Colonic mucosa (tissue), 4 donors: ENCODE measurements around the gene HSPA12A. TPM values are rescaled to one million over a fixed set of nuclear protein-coding genes. Genes with fewer than 3 reads are reported as not detected.
"Not testable (repeated sequence)": the region's sequence is repeated elsewhere in the genome, so short reads cannot be mapped to it uniquely, and the experiment has no call there.

Experiments used
- DNase-seq: peaks from one replicate; pipeline ENCODE4 v3.0.0-alpha.2; 2020
- H3K27ac ChIP-seq: fragments of 200-600 bp; one replicate; pipeline ENCODE4 v1.8.0; 2021
- H3K27me3 ChIP-seq: fragments of 200-600 bp; one replicate; pipeline ENCODE4 v1.8.0; 2021
- H3K36me3 ChIP-seq: fragments of 200-600 bp; one replicate; pipeline ENCODE4 v1.8.0; 2021
- H3K4me1 ChIP-seq: fragments of 200-600 bp; one replicate; pipeline ENCODE4 v1.8.0; 2021; ENCODE audit warnings: mild to moderate bottlenecking
- H3K4me3 ChIP-seq: fragments of 200-600 bp; one replicate; pipeline ENCODE4 v1.8.0; 2021
- H3K9ac ChIP-seq, 2 donors: one replicate each; pipeline ENCODE4 v1.7.0; 2013; ENCODE audit warnings: control low read depth in 2 of 2, low read depth in 2 of 2, low read length in 2 of 2
- H3K9me3 ChIP-seq: fragments of 200-600 bp; one replicate; pipeline ENCODE4 v1.8.0; 2021
- intact Hi-C: fragments of 100-400 bp; cut with DNase I; formaldehyde crosslinking; loops from one replicate; pipeline ENCODE4 v1.14.1; 2022
- total RNA-seq, 2 donors: library from RNA; stranded (reverse); fragmentation: NEBNext Ultra II Directional in 1 of 2; extraction: Animal tissue kit (Norgen Biotek cat#: 25700) in 1 of 2; gene quantifications; one replicate each; pipeline ENCODE4 v1.2.1, GENCODE V29; 2021
- TF ChIP-seq, protein P1 (sequence below): fragments of 200-600 bp; IDR thresholded peaks from one replicate; pipeline ENCODE4 v1.8.0; 2022; ENCODE audit warnings: antibody characterized with exemption, mild to moderate bottlenecking
- donor health status: healthy.
- donor health status: DM: no; HTN: no; CAD: no.
- donor health status: DM: no; HTN: no; CAD: no.

HSPA12A gene
- total RNA-seq, 2 donors from 2014 or later = 6.2 to 7.0 TPM

DNA sequence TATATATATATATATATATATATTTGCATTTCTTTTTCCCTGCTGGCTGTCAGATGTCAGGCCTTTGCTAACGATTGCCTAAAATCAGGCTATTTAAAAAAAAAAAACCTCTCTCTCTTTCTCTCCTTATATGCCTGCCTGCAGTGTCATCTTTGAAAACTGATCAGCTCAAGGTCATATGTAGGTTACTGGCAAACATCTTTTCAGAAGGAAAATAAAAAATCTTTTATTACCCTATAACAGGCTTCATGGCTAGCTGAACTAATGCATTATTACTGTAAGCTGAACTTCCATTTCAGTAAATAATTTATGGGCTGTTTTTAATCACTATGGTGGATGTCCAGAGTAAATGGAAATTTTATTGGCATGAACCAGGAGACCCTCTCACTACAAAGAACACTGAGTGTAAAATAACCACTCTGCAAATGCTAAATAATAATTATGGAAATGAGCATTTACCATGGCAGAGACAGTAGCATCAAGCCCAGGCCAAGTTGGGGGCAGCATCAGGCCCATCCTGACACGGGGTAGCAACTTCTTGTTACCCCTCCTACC lies 29.3 kb downstream of the HSPA12A start:
- intact Hi-C loops = no loop called here
- no peaks in the 10 kb centered on the region for H3K27me3 ChIP-seq
- TF ChIP-seq, protein P1, sequence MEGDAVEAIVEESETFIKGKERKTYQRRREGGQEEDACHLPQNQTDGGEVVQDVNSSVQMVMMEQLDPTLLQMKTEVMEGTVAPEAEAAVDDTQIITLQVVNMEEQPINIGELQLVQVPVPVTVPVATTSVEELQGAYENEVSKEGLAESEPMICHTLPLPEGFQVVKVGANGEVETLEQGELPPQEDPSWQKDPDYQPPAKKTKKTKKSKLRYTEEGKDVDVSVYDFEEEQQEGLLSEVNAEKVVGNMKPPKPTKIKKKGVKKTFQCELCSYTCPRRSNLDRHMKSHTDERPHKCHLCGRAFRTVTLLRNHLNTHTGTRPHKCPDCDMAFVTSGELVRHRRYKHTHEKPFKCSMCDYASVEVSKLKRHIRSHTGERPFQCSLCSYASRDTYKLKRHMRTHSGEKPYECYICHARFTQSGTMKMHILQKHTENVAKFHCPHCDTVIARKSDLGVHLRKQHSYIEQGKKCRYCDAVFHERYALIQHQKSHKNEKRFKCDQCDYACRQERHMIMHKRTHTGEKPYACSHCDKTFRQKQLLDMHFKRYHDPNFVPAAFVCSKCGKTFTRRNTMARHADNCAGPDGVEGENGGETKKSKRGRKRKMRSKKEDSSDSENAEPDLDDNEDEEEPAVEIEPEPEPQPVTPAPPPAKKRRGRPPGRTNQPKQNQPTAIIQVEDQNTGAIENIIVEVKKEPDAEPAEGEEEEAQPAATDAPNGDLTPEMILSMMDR = no peak
- no peak overlapping the region for H3K4me3 ChIP-seq
- H3K9me3 ChIP-seq = no peaks in the 10 kb centered on the region
- no peaks in the 10 kb centered on the region for H3K4me1 ChIP-seq
- H3K36me3 ChIP-seq = no peaks in the 10 kb centered on the region
- H3K9ac ChIP-seq = no peak overlapping the region
- no peak overlapping the region for H3K27ac ChIP-seq
- no peak for DNase-seq

DNA sequence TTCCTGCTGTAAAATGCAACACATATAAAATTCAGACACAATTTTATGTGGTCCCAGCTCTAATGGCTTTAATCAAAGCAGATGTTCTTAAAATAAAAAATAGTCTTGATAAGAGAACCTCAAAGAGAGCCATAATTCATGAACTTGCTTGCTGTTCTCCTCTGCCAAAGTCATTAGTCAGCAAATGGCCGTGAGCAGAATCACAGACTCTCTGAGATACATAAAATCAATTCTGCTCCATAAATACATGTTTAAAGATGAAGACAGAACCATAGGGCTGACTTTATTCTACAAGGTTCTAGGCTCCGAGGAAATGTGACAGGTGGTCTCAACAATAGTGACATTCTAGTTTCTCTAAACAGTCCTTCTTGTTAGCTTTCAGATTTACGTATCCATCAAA lies 29.8 kb downstream of the HSPA12A start:
- TF ChIP-seq, protein P1 = no peak
- intact Hi-C loops = no loop called here

DNA sequence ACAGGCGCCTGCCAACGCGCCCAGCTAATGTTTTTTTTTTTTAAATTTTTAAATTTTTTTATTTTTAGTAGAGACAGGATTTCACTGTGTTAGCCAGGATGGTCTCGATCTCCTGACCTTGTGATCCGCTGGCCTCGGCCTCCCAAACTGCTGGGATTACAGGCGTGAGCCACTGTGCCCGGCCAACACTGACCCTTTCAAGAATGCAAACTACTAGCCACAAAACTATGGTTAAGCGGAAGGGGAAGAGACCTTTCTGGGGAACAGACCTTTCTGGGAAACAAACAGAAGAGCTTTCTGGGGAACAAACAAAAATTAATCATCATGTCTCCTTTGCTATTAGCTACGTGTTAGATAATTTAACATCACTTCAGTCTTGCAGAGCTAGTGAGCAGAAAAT lies 30.6 kb downstream of the HSPA12A start:
- H3K27ac ChIP-seq, H3K4me1 ChIP-seq, H3K9me3 ChIP-seq, H3K4me3 ChIP-seq, DNase-seq, intact Hi-C loops, H3K36me3 ChIP-seq, H3K9ac ChIP-seq, H3K27me3 ChIP-seq: not testable (repeated sequence)

More for the DNA sequence above, 29.8 kb downstream of the HSPA12A start:
- Histone ChIP-seq H3K27ac (no peak overlapping the region), H3K9ac (no peak overlapping the region), H3K4me3 (no peak overlapping the region), H3K4me1 (no peaks in the 10 kb centered on the region), H3K27me3 (no peaks in the 10 kb centered on the region), H3K36me3 (no peaks in the 10 kb centered on the region), H3K9me3 (no peaks in the 10 kb centered on the region)
- DNase-seq = no peak

DNA sequence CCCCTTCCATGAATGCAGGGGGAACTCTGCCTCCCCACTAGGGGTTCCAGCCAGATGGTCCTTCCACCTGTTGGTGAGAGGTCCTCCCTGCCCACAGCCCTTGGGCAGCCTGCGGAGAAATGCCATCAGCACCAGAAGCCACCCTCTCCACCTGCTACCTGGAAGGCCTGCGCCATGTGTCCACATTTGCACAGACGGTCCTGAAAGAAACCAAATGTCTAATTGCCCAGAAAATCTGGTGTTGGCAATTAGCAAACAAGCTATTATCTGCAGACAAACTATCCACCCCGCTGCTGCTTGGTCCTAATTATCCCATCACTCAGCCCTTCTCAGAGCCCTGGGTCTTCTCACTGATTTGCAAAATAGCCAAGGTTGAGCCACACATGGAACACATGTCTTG lies 32.3 kb downstream of the HSPA12A start:
- Histone ChIP-seq H3K9me3 (no peaks in the 10 kb centered on the region), H3K27me3 (no peaks in the 10 kb centered on the region), H3K4me1 (no peaks in the 10 kb centered on the region), H3K9ac (no peak overlapping the region), H3K27ac (no peak overlapping the region), H3K36me3 (no peaks in the 10 kb centered on the region), H3K4me3 (no peak overlapping the region)
- intact Hi-C loops = no loop called here
- TF ChIP-seq, protein P1 = no peak
- no peak for DNase-seq

DNA sequence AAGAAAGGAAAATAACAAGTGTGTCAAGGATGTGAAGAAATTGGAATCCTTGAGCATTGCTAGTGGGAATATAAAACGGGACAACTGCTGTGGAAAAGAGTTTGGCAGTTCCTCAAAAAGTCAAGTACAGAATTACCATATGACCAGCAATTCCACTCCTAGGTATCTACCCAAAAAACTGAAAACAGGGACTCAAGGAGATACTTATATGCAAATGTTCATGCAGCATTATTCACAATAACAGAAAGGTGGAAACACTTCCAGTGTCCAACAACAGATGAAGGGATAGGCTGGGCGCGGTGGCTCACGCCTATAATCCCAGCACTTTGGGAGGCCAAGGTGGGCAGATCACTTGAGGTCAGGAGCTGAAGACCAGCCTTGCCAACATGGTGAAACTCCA lies 33.5 kb downstream of the HSPA12A start:
- Histone ChIP-seq H3K9me3 (no peaks in the 10 kb centered on the region), H3K27me3 (no peaks in the 10 kb centered on the region), H3K9ac (no peak overlapping the region), H3K36me3 (no peaks in the 10 kb centered on the region), H3K4me1 (no peaks in the 10 kb centered on the region), H3K4me3 (no peak overlapping the region), H3K27ac (no peak overlapping the region)
- TF ChIP-seq, protein P1 = no peak
- DNase-seq = no peak
- intact Hi-C loops = no loop called here

DNA sequence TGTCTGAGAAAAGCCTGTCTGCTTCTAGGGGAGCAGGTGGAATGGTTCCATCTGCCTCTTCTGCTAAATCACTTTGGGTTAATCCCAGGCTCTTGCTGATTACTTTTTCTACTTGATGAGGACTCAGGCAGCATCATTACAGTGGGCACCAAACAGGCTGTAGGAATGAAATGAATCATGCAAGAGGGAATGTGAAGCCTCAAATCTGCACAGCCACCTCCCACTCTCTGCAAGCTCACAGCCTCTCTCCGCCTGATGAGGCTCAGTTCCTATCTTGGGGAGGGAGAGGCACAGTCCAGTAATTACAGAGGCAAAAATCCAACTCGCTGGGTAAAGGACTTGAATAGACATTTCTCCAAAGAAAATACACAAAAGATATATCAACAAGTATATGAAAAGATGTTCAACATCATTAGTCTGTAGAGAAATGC lies 34.0 kb downstream of the HSPA12A start:
- Histone ChIP-seq H3K27ac (no peak overlapping the region), H3K36me3 (no peaks in the 10 kb centered on the region), H3K4me3 (no peak overlapping the region), H3K27me3 (no peaks in the 10 kb centered on the region), H3K9ac (no peak overlapping the region), H3K9me3 (no peaks in the 10 kb centered on the region), H3K4me1 (no peaks in the 10 kb centered on the region)
- DNase-seq = no peak
- intact Hi-C loops = no loop called here
- TF ChIP-seq, protein P1 = no peak
